B cell (primary cell): Measurements from ENCODE around the gene FLRT1. TPM values are rescaled to one million over a fixed set of nuclear protein-coding genes. Genes with fewer than 3 reads are reported as not detected.

Experiments used
- ATAC-seq: fragments of 200-7000 bp; cut with Tn5 transposase; one replicate; pipeline ENCODE4 v1.10.0; 2021; ENCODE audit warnings: low read depth, mild to moderate bottlenecking, moderate number of reproducible peaks, moderate library complexity
- CTCF ChIA-PET: fragments of 350-600 bp; sonication (Branson Sonifier 250); formaldehyde crosslinking; loops from one replicate; lab custom pipeline; 2021; ENCODE audit warnings: antibody characterized with exemption, inconsistent platforms; lab: Charles Lee
- POLR2A ChIA-PET: fragments of 350-600 bp; sonication (Branson Sonifier 250); formaldehyde crosslinking; loops from one replicate; lab custom pipeline; 2021; ENCODE audit warnings: antibody characterized with exemption; lab: Charles Lee
- DNase-seq: peaks from one replicate; pipeline ENCODE4 v3.0.0; 2013
- H2AFZ ChIP-seq: 2 replicates; pipeline ENCODE4 v1.6.1; 2012; ENCODE audit warnings: mild to moderate bottlenecking, low read depth, low read length; ENCODE audit not compliant: insufficient read depth, poor library complexity, severe bottlenecking
- H3K27ac ChIP-seq, 2 donors: 1 replicate in 1 of 2; 2 replicates in 1 of 2; pipeline ENCODE4 v1.5.1; 2012 to 2013; ENCODE audit warnings: low read length in 2 of 2, mild to moderate bottlenecking in 2 of 2, moderate library complexity in 1 of 2
- H3K27me3 ChIP-seq, 4 experiments: fragments of 200-600 bp in 1 of 4; sonication (generic) in 1 of 4; replicated peaks in 1 of 4; 1 replicate in 2 of 4; 2 replicates in 2 of 4; pipeline versions ENCODE4 v1.6.1 to v1.7.0; 2013 to 2016; ENCODE audit warnings: low read length in 3 of 4, mild to moderate bottlenecking in 2 of 4, mixed read lengths in 1 of 4, moderate library complexity in 1 of 4; ENCODE audit not compliant: insufficient read depth in 4 of 4, control insufficient read depth in 3 of 4; ENCODE audit errors: control extremely low read depth in 1 of 4
- H3K36me3 ChIP-seq, 2 experiments: replicated peaks in 1 of 2; 1 replicate in 1 of 2; 2 replicates in 1 of 2; pipeline versions ENCODE4 v1.6.1 to v1.7.1; 2013; ENCODE audit warnings: low read length in 1 of 2; ENCODE audit not compliant: insufficient read depth in 2 of 2, control insufficient read depth in 1 of 2; ENCODE audit errors: control extremely low read depth in 1 of 2, extremely low read depth in 1 of 2
- H3K4me1 ChIP-seq, 2 donors: fragments of 200-600 bp in 1 of 2; sonication (generic) in 1 of 2; 1 replicate in 1 of 2; 2 replicates in 1 of 2; pipeline versions ENCODE4 v1.5.1 to v1.6.1; 2013 to 2017; ENCODE audit warnings: low read length in 2 of 2; ENCODE audit not compliant: control insufficient read depth in 2 of 2, insufficient read depth in 2 of 2
- H3K4me2 ChIP-seq: replicated peaks from 2 replicates; pipeline ENCODE3; 2012; ENCODE audit warnings: mild to moderate bottlenecking, low read depth, low read length; ENCODE audit not compliant: poor library complexity, severe bottlenecking
- H3K4me3 ChIP-seq, 5 experiments: fragments of 200-600 bp in 1 of 5; sonication (generic) in 1 of 5; 1 replicate in 3 of 5; 2 replicates in 2 of 5; pipeline versions ENCODE4 v1.5.1 to v1.7.0; 2011 to 2016; ENCODE audit warnings: low read length in 4 of 5, mild to moderate bottlenecking in 4 of 5, low read depth in 2 of 5, control low read depth in 1 of 5, moderate library complexity in 1 of 5; ENCODE audit not compliant: insufficient read depth in 1 of 5; ENCODE audit errors: control extremely low read depth in 1 of 5, extremely low read depth in 1 of 5
- H3K79me2 ChIP-seq: fragments of 200-600 bp; sonication (generic); one replicate; pipeline ENCODE4 v1.6.0; 2016; ENCODE audit warnings: low read length; ENCODE audit not compliant: control insufficient read depth, insufficient read depth
- H3K9ac ChIP-seq: fragments of 200-600 bp; sonication (generic); 2 replicates; pipeline ENCODE4 v1.6.1; 2017; ENCODE audit warnings: mild to moderate bottlenecking, low read length, moderate library complexity
- H3K9me3 ChIP-seq, 3 donors: one replicate each; pipeline versions ENCODE4 v1.6.1 to v1.7.1; 2013; ENCODE audit warnings: low read length in 2 of 3; ENCODE audit not compliant: control insufficient read depth in 2 of 3, insufficient read depth in 1 of 3; ENCODE audit errors: control extremely low read depth in 1 of 3
- H4K20me1 ChIP-seq: 2 replicates; pipeline ENCODE4 v1.6.0; 2012; ENCODE audit warnings: mild to moderate bottlenecking, low read length; ENCODE audit not compliant: insufficient read depth, control insufficient read depth, poor library complexity, severe bottlenecking
- H3K27ac Mint-ChIP-seq: one replicate; pipeline ENCODE4 v1.8.0; 2021; ENCODE audit warnings: mixed read lengths
- H3K27me3 Mint-ChIP-seq: one replicate; pipeline ENCODE4 v1.8.0; 2021; ENCODE audit warnings: mixed read lengths
- H3K4me1 Mint-ChIP-seq: one replicate; pipeline ENCODE4 v1.8.0; 2021; ENCODE audit warnings: mixed read lengths
- H3K4me3 Mint-ChIP-seq: one replicate; pipeline ENCODE4 v1.8.0; 2021; ENCODE audit warnings: mixed read lengths
- H3K9me3 Mint-ChIP-seq: one replicate; pipeline ENCODE4 v1.8.0; 2022; ENCODE audit warnings: mixed read lengths; ENCODE audit not compliant: insufficient read depth
- CTCF ChIP-seq: fragments of 200-600 bp; IDR thresholded peaks from one replicate; pipeline ENCODE4 v1.8.0; 2022; ENCODE audit warnings: antibody characterized with exemption, mild to moderate bottlenecking
- EZH2 ChIP-seq: IDR thresholded peaks from 2 replicates; pipeline ENCODE4 v1.6.1; 2012; ENCODE audit warnings: borderline replicate concordance, low read depth, mild to moderate bottlenecking, moderate library complexity, low read length; ENCODE audit not compliant: insufficient read depth, poor library complexity, severe bottlenecking
- WGBS: methylation state at CpG from one replicate; pipeline ENCODE4 v1.1.5; 2013; ENCODE audit warnings: missing lambda C conversion rate; ENCODE audit not compliant: insufficient coverage; 5-methylcytosine and 5-hydroxymethylcytosine counted together
- intact Hi-C: fragments of 100-400 bp; cut with micrococcal nuclease; formaldehyde crosslinking; loops from one replicate; pipeline ENCODE4 v1.10.0; 2022
- polyA plus RNA-seq: library from polyadenylated mRNA; depleted of rRNA; stranded (reverse); fragments of >200 nt; gene quantifications from 2 replicates; pipeline ENCODE4 v1.2.3, GENCODE V29; 2012
- total RNA-seq, 2 donors: library from RNA; stranded (reverse); fragments of 120-200 nt in 1 of 2; gene quantifications; 1 replicate in 1 of 2; 2 replicates in 1 of 2; pipeline versions ENCODE4 v1.2.3 to v1.2.4, GENCODE V29; 2013 to 2022

The FLRT1 gene
- total and polyA plus RNA-seq, 2 donors (not counting 1 experiment from before 2014, with no cell fraction given) = not detected

GRCh38 chr11:63986156-63986931, 49.4 kb upstream of the FLRT1 start, which contains the start of gene OTUB1:
TSS of gene OTUB1 (plus strand) at chr11:63986438. CDS start at chr11:63986457, 19 bp downstream.
- Histone ChIP-seq H3K79me2 (peaks cover 47% of the 10 kb centered on the region), H3K4me2 (peak within 1 kb of the TSS; percentile 92), H4K20me1 (peaks cover 36% of the 10 kb centered on the region), H3K36me3 (peaks cover 4 to 19% of the 10 kb centered on the region in 2 experiments), H3K27ac (peak within 1 kb of the TSS; percentile 76 to 94), H3K4me1 (peaks cover 22 to 39% of the 10 kb centered on the region in 2 donors), H3K27me3 (no peaks in the 10 kb centered on the region), H3K9ac (peak within 1 kb of the TSS; percentile 98), H3K9me3 (no peaks in the 10 kb centered on the region), H3K4me3 (peak within 1 kb of the TSS; percentile 76 to 96 (median 93)), H2AFZ (peak within 1 kb of the TSS; percentile 87)
- DNase-seq = peak; percentile 89
- POLR2A ChIA-PET = interaction anchor here (0.7 to 1.3 kb wide), 5 partner anchors 12 to 218 kb away, joined by 3 to 5 read pairs (median 3); partner anchors contain the start of genes COX8A and MARK2
- CTCF ChIA-PET = interaction anchor here (1.0 to 1.4 kb wide), 2 partner anchors 15 to 148 kb away, joined by 6 to 8 read pairs; partner anchors contain the start of gene MARK2
- no peaks in the 10 kb centered on the region for H3K27me3 Mint-ChIP-seq
- H3K27ac Mint-ChIP-seq = peak within 1 kb of the TSS; percentile 97
- ATAC-seq = peak; percentile 84
- no peaks in the 10 kb centered on the region for H3K9me3 Mint-ChIP-seq
- peak within 1 kb of the TSS; percentile 99 for H3K4me3 Mint-ChIP-seq
- H3K4me1 Mint-ChIP-seq = peaks cover 42% of the 10 kb centered on the region
- TF ChIP-seq EZH2 (no peak), CTCF (no peak)
- intact Hi-C loops = loop anchor here (1.0 to 5.0 kb wide), 6 partner anchors 12 to 304 kb away; partner anchors contain the start of genes COX8A, MARK2, NAA40 and RTN3
- WGBS = under 1% methylated on average over 57 of the region's 63 CpGs
